ENCODE data around the gene GAB1.
A peak's percentile ranks its signal among the peaks of the same experiment; 100 is the strongest.

Gene GAB1

DNA sequence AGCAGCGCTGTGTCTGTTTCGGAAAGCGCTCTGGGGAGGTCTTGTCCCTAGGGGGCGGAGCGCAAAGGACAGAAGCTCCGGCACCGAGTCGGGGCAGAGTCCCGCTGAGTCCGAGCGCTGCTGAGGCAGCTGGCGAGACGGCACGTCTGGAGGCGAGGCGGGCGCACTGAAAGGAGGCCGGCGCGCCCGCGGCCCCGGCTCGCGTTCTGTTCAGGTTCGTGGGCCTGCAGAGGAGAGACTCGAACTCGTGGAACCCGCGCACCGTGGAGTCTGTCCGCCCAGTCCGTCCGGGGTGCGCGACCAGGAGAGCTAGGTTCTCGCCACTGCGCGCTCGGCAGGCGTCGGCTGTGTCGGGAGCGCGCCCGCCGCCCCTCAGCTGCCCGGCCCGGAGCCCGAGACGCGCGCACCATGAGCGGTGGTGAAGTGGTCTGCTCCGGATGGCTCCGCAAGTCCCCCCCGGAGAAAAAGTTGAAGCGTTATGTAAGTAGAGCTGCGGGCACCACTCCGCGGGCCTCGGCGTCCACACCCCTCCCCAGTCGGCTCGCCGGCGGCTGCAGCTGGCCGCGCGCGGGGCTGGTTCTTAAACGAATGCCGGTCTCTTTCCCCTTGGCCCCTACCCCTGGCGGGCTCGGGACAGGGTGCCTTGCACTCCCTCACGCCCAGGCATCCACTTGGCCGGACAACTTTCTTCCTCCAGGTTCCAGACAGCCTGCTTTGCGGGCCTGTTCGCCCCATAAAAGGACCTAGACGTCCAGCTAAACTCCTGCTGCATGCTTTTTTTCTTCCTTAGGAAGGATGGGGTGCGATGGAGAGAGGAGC lies at the start of gene GAB1:
Gene GAB1 (plus strand): TSS at position 96 of the 819 bp plus-strand sequence. CDS start 313 bp downstream, at position 409.
- peak; percentile 35 for DNase-seq

DNA sequence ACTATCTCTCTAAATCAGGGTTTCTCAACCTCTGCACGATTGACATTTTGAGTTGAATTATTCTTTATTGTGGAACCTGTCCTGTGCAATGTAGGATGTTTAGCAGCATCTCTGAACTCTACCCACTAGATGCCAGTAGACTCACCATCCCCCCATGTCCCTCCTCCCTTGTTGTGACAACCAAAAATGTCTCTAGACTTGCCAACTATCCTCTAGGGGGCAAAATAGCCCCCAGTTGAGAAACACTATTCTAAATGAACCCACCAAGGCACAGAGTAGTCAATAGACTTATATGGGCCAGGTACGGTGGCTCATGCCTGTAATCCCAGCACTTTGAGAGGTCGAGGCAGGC lies 49.1 kb upstream of the GAB1 start:
- DNase-seq = no peak

DNA sequence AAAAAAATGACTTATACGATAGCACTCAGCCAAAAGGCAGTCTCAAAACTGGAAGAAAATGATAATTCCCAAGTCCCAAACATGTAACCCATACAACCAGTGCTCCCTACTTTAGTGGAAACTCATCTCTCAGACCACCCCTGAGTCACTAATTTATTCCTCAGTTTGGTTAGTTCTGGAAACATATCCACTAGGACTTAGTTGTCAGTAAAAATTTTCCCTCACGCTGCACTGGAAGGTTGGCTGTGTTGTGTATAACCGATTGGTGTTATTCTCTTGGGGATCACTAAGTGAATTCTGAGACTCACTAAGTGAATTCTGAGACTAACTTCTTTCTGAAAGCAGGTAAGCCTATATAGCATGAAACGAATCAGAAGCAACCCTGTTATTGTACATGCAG lies 48.5 kb upstream of the GAB1 start:
- no peak for DNase-seq

DNA sequence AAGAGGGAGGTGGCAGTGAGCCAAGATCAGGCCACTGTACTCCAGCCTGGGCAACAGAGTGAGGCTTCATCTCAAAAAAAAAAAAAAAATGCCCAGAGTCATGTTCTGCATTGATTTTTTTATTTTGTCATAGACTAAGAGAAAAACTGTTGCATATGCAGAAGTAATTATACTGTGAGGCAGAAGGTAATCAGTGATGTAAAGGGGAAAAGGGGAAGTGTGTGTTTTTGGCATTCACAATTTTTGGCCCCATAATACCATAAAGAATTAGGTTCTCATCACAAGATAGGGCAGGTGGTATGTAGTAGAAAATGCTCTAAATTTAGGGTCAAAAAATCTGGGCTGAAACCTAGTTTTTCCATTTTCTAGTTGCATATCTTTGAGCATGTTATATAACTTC lies 47.3 kb upstream of the GAB1 start:
- DNase-seq = no peak

DNA sequence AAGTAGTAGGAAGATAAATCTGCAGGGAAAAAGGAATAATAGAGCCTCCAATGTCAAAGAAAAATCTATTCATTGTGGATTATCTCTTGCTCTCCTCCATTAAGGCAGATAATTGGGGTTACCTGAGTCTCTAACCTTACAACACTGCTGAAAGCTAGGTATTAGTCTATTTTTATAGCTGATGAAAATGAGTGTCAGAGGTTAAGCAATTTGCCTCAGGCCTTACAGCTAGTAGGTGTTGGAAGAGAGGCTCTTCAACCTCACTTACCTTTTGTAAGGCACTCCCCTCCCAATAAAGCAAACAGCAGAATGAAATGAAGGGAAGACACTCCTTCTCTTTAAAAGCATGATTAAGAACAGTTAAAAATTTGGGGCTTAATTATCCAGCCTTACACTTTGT lies 45.4 kb upstream of the GAB1 start:
- DNase-seq = no peak

DNA sequence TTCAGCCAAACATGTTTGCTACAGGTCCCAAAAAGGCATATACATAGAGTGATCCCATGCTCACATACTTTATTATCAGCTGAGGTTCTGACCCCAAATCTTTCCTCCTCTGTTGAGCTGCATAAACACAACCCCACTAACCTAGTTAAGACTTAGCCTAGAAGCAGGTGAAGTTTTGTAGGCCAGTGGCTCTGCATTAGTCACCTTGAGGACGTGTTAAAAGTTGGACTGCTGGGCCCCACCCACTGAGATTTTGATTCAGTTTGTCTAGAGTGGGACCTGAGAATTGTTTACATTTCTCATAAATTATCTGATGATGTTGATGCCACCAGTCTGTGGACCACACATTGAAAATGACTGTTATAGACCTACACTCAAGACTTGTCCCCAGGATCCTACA lies 43.8 kb upstream of the GAB1 start:
- no peak for DNase-seq

DNA sequence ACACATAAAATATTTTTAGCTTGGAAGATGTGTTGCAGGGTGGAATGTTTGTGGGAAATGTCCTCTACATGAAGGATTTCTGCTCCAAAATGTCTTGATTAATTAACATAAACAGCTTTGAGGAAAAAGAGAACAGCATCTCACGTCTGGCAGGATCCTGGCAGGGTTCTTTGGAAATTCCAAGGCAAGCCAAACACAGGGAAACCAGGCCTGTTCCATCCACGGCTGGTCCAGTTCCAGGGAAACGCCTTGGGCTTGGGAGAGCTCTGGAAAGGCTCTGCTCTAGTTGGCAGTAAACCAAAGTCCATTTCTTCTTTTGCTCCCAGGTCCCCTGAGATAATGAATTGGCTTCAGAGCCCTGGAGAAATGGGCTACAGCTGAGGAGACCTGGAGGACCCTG lies 42.4 kb upstream of the GAB1 start:
- no peak for DNase-seq

DNA sequence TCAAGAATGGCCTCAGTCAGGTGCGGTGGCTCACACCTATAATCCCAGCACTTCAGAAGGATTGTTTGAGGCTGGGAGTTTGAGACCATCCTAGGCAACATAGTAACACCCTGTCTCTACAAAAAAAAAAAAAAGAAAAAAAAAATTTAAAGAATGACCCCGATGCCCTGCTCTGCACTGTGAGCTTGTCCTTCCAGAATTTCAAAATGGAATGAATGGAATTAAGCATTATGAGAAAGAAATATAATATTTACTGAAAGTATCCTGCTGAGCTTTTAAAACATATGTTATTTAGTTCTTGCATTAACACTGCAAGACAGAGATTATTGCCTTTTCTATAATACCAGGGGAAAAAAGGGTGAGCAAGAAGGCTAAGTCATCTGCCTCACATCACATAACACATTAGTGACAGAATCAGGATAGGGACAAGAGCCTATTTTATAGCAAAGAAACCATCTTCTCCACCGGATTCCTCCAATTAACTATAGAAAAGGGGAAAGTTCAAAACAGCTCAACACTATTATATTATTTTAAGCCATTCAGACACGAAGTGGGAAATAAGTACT lies 41.9 kb upstream of the GAB1 start:
- DNase-seq = no peak

DNA sequence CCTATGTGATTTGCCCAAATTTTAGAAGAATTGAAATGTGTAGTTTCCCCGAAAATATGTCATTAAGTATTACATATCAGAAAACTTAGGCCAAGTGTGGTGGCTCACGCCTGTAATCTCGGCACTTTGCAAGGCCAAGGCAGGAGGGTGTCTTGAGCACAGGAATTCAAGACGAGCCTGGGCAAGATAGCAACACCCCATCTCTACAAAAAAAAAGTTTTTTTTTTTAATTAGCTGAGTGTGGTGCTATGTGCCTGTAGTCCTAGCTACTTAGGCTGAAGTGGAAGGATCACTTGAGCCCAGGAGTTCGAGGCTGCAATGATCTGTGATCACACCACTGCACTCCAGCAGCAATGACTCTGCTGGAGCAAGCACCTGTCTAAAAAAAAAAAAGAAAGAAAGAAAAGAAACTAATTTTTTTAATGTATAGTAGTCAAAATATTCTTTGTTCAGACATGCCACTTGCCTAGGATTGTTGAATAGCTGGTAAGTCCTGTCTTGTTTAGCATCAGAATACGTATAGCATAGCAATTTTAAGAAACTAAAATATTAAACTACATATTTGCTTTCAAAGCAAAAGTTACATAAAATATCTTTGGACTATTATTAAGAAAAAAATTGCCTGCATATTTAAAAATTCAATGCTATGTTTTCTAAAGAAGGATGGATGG lies 40.1 kb upstream of the GAB1 start:
- no peak for DNase-seq

DNA sequence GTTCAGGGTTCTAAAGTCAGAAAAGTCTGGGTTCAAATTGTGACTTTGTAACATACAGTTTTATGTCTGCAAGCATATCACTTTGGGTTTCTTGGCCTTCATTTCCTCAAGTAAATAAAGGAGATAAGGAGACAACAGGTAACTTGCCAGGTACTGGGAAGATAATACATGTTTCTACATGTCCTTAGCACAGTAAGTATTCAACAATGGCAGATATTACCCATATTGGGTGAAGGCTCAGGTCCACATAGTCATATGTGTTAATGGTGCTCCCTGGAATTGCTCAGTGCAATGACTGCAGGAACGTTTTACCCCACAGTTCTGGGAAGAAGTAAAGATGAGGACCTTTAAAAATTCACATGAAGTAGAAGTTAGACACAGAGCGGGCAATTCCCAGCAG lies 35.8 kb upstream of the GAB1 start:
- DNase-seq = no peak

DNA sequence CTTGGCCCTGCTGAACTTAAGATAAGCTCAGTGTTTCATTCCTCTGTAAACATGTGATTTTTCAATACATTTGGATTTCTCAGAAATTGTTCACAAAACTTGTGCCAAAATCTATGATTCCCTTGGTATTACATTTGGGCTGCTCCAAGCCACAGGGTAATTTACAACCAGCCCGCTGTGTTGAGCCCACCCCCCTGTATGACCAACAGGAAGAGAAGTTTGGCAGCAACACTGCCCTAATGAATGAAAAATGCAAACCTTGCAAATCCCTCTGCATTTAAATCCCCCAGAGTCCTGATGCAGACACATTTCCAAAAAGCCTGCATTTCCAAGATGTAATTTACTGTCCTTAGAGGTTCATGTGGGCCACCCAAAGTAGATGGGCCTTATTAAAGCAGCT lies 34.1 kb upstream of the GAB1 start:
- no peak for DNase-seq

DNA sequence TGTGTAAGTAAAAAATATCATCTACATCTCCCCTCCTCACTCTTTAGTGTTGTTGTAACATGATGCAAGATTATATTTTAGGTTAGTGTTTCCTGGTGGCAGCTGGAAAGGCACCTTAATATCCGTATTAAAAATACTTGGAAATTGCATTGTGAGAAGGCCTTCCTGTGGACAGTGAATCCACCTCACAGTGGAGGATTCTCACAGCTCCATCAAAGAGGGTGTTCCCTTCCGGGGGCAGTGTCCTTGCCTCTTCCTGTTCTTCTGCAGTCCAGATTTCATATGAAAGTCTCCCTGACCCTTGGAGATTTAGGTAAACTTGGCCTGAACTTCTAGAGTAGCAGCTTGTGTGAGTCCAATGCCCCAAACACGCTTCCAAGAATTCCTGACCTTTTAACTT lies 29.9 kb upstream of the GAB1 start:
- no peak for DNase-seq

DNA sequence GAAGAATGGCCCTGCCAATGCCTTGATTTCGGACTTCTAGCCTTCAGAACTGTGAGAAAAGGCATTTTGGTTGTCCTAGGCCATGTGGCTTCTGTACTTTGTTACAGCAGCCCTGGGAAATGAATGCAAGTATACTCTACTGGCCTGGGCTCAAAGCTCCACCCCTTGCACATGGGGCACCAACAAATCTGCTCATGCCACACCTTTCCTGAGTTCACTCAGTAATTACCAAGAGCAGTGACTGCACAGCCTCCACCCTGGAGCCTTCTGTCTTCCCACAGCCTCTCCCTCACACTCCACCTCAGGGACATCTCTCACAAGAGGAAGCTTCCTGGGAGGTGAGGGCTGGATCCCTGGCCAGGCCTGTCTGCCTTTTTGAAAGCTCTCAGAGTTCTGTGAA lies 29.1 kb upstream of the GAB1 start:
- no peak for DNase-seq

DNA sequence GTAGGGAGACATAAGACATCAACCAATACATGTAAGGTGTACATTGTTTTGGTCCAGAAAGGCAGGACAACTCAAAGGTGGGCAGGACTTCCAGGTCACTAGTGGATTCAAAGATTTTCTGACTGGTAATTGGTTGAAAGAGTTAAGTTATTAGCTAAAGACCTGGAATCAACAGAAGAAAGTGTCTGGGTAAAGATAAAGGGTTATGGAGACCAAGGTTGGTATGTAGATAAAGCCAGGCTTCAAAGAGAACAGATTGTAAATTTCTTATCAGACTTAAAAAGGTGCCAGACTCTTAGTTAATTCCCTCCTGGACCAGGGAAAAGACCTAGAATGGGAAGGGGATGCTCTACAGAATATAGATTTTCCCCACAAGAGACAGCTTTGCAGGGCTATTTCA lies 28.3 kb upstream of the GAB1 start:
- no peak for DNase-seq

DNA sequence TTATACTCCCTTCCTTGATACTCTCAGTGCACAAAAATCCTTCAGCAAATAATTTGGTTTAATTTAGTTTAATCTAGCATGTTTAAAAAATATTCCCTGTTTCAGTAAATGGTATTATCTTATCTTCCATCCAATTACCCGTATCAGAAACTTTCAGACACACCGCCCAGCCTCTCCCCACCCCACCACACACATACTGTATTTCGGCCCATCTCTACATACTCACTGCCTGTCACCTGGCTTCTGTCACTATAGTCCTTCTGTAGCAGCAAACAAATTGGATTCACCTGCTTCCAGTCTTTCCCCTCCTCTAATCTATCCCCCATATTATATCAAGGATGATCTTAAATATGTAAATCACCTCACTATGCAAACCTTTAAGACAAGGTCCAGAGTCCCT lies 24.8 kb upstream of the GAB1 start:
- DNase-seq = no peak

DNA sequence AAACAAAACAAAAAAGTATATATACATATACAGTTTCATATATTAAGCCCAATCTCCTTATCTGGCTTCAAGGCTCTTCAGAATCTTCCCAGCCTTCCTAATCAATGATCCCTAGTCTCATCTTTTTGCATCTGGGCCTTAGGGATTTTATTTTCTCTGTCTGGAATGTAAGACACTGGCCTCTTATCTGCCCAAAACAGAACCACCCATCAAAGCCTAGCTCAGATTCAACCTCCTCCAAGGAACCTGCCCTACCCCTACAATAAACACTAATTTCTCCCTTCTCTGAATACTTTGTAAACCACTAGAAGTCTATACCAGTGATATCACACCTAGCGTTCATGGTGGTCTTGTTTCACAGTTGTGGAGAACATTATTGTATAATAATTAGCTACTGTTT lies 23.2 kb upstream of the GAB1 start:
- DNase-seq = no peak

DNA sequence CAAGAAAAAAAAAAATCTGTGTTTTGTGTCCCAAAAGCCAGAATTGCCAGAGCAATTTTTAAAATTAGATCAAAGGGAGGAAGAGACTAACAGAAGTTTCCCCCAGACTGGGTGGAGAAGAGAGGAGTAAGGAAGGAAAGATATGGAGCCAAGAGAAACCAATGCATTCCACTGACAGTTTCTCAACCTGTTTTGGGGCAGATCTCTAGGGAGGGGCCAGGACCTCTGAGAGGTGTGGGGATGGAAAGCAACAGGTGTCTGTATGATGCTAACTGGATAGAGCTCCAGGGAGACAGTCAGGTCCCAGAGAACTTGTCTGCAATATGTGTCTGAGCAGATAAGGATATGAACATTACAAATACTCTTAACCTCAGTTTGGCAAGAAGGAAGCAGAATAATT lies 22.7 kb upstream of the GAB1 start:
- DNase-seq = no peak

DNA sequence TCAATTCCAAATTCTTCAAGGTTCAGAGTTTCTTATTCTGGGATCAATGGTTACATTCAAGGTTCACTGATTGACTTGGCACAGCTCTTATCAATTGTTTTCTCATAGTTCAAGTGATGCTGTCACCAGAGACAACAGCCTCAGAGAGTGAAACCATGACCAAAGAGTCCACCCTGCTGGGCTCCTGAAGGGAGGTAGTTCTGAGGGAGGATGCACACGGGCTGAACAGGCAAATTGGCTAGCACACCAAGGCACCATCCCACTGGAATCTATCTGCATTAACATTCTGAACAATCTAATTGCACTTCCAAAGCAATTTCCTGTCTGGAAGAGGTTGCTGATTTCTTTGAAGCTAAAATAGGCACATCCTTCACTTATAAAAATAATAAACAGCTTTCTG lies 16.6 kb upstream of the GAB1 start:
- DNase-seq = no peak

DNA sequence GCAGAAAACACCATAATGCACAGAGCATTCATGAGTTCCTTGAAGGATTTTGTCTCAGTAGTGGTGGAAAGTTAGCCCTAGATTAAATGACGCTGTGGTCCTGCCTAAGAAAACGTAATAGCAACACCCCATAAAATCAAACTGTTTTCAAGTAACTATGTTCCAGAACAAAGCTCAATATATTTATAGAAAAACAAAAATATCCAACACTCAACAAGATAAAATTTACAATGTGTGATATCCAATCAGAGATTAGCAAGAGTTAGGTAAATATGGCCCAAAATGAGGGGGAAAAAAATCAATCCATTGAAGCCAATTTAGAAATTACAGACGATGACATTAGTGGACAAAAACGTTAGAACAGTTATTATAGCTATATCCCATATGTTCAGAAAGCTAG lies 9.9 kb upstream of the GAB1 start:
- DNase-seq = no peak

DNA sequence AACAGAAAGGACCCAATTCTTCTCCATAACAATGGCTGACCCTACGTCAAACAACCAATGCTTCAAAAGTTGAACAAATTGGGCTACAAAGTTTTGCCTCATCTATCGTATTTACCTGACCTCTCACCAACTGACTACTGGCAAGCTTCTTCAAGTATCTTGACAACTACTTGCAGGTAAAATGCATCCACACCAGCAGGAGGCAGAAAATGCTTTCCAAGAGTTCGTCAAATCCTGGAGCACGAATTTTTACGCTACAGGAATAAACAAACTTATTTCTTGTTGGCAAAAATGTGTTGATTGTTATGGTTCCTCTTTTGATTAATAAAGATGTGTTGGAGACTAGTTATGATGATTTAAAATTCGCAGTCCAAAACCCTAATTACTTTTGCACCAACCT lies 6.7 kb upstream of the GAB1 start:
- no peak for DNase-seq

DNA sequence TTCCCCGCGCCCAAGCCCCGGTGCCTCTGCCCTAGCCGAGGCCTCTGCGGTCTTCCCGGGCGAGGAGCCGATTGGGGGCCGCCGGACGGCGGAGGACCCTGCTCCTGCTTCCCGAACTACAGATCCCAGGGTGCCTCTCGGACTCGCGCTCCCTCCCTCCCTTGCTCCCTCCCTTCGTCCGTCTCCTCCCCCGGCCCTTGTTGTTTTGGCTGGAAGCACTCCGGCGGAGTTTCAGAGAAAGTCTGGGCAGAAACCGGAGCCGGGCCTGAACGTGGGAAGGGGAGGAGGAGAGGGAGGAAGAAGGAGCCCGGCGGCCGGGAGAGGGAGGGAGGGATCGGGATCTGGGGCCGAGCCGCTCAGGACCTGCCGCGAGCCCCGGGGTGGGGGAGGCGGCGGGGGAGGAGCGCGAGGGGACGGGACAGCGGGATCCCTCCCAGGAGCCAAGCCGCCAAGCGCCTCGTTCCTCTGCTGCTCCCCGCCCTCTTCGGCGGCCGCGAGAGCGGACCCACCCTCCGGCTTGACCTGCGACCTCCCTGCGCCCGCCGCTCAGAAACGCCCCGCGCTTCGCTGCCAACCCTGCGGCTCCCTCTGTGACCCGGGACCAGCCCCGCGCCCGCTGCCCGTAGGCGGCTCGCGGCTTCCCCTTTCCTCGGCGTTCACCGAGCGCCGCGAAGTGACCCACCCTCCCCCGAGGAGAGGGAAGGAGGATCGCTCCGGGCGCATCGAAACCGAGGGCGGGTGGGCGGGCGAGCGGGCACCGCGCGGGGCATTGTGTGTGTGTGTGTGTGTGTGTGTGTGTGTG lies 496 bp upstream of the GAB1 start:
- DNase-seq = peak; percentile 62

DNA sequence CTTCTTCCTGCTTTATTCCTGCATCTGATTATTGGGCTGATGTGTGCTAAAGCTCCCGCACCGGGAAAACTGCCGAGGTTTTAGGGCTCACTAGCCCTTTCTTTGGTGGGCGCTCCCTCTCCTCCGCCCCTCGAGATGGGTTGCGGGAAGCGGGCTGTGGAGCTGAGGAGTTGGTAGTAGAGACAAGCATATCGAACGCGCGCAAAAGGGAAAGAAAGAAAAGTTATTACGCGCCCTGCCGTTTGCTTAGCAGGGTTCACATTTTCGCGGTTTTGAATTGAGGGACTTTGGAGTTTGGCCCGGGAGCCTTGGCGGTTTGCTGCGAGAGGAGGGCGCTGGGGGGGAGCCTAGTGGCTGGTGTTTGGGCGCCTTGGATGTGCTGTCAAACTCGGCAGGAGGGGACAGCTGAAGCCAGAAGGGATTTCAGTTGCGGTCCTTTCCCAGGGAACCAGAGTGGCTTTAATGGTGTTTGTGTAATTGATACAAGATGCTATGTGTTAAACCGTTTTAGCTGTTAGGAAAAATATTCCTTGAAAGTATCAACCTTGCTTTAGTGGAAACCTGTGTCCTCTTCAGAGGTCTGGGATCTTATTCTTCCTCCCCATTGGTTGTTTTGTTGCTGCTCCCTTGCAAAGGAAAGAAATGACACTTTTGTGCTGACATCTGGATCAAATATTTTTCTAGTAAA lies 1.1 kb downstream of the GAB1 start:
- peak; percentile 8 for DNase-seq

DNA sequence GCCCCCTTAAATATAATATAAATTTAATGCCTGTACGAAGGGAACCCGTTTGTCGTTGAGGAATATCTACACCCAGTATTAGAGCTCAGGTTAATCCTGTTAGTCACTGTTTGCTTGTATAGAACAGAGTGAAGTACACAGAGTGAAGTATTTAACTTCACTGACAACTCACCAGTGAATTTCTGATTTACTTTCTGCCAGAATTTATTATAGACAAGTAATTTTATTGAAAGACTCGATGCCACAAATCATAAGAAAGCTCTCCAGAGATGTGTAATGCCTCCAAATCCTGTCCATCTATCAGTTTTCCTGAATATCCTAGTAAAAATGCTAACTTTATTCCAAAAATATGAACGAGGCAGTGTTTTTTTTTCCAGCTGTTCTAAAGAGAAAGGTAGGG lies 1.6 kb downstream of the GAB1 start:
- no peak for DNase-seq

Data from NCI-H1105 treated with DMSO at 0.1 percent for 48 hours (cell line).